Gastrocnemius medialis (tissue), 4 donors: ENCODE data around the gene PNMA3. TPM values are rescaled to one million over a fixed set of nuclear protein-coding genes. Genes with fewer than 3 reads are reported as not detected.
"Not testable (repeated sequence)": the region's sequence is repeated elsewhere in the genome, so short reads cannot be mapped to it uniquely, and the experiment has no call there.

ENCODE experiments used
- ATAC-seq, 2 donors: fragments of 150-250 bp; one replicate each; pipeline ENCODE4 v1.9.1; 2016
- DNase-seq, 2 donors: peaks; one replicate each; pipeline ENCODE4 v3.0.0-alpha.2; 2019
- H3K27ac ChIP-seq, 4 donors: fragments of 200-600 bp; sonication (generic); 1 replicate in 1 of 4; 2 replicates in 3 of 4; pipeline ENCODE4 v1.5.1; 2016 to 2018; ENCODE audit warnings: mild to moderate bottlenecking in 2 of 4, moderate library complexity in 1 of 4
- H3K27me3 ChIP-seq, 3 donors: fragments of 200-600 bp; sonication (generic) in 2 of 3; 1 replicate in 1 of 3; 2 replicates in 2 of 3; pipeline versions ENCODE4 v1.5.1 to v1.6.0; 2016 to 2019; ENCODE audit warnings: mild to moderate bottlenecking in 1 of 3, moderate library complexity in 1 of 3
- H3K36me3 ChIP-seq, 2 donors: fragments of 200-600 bp; sonication (generic) in 1 of 2; one replicate each; pipeline ENCODE4 v1.5.1; 2017 to 2018
- H3K4me1 ChIP-seq, 2 donors: fragments of 200-600 bp; sonication (generic) in 1 of 2; one replicate each; pipeline ENCODE4 v1.5.1; 2016 to 2017; ENCODE audit warnings: mild to moderate bottlenecking in 2 of 2
- H3K4me3 ChIP-seq, 4 donors: fragments of 200-600 bp; sonication (generic) in 3 of 4; 1 replicate in 1 of 4; 2 replicates in 3 of 4; pipeline ENCODE4 v1.5.1; 2016 to 2019; ENCODE audit warnings: mild to moderate bottlenecking in 2 of 4
- H3K9me3 ChIP-seq, 3 donors: fragments of 200-600 bp; sonication (generic) in 2 of 3; 1 replicate in 1 of 3; 2 replicates in 2 of 3; pipeline ENCODE4 v1.5.1; 2016 to 2019
- POLR2A ChIP-seq, 2 donors: fragments of 450-650 bp; IDR thresholded peaks; one replicate each; pipeline ENCODE4 v1.6.1; 2017; ENCODE audit warnings: antibody characterized with exemption in 2 of 2, mild to moderate bottlenecking in 2 of 2, moderate library complexity in 2 of 2
- in situ Hi-C, 4 donors: fragments of 200-750 bp; cut with MboI; loops; one replicate each; pipeline versions ENCODE4 v1.15.0 to v1.8.0; 2017; ENCODE audit warnings: low sequenced_read_pairs in 4 of 4
- intact Hi-C: fragments of 100-400 bp; cut with DNase I; formaldehyde crosslinking; loops from one replicate; pipeline ENCODE4 v1.15.1; 2023; ENCODE audit warnings: low total_unique reads
- total RNA-seq, 4 donors: library from RNA; depleted of rRNA; stranded (reverse); fragments of >200 nt; gene quantifications; one replicate each; pipeline versions ENCODE4 v1.1.0 to v1.2.3, GENCODE V29; 2016
- TF ChIP-seq, protein P1 (sequence below), 5 experiments: fragments of 450-650 bp in 3 of 5; fragments of 200-600 bp in 2 of 5; sonication (generic) in 2 of 5; IDR thresholded peaks in 4 of 5; conservative IDR thresholded peaks in 1 of 5; 1 replicate in 4 of 5; 2 replicates in 1 of 5; pipeline ENCODE4 v1.5.1; 2016 to 2019; ENCODE audit warnings: antibody characterized with exemption in 5 of 5, mild to moderate bottlenecking in 3 of 5, moderate library complexity in 3 of 5

PNMA3 gene, protein sequence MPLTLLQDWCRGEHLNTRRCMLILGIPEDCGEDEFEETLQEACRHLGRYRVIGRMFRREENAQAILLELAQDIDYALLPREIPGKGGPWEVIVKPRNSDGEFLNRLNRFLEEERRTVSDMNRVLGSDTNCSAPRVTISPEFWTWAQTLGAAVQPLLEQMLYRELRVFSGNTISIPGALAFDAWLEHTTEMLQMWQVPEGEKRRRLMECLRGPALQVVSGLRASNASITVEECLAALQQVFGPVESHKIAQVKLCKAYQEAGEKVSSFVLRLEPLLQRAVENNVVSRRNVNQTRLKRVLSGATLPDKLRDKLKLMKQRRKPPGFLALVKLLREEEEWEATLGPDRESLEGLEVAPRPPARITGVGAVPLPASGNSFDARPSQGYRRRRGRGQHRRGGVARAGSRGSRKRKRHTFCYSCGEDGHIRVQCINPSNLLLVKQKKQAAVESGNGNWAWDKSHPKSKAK
- total RNA-seq, result not detected

DNA sequence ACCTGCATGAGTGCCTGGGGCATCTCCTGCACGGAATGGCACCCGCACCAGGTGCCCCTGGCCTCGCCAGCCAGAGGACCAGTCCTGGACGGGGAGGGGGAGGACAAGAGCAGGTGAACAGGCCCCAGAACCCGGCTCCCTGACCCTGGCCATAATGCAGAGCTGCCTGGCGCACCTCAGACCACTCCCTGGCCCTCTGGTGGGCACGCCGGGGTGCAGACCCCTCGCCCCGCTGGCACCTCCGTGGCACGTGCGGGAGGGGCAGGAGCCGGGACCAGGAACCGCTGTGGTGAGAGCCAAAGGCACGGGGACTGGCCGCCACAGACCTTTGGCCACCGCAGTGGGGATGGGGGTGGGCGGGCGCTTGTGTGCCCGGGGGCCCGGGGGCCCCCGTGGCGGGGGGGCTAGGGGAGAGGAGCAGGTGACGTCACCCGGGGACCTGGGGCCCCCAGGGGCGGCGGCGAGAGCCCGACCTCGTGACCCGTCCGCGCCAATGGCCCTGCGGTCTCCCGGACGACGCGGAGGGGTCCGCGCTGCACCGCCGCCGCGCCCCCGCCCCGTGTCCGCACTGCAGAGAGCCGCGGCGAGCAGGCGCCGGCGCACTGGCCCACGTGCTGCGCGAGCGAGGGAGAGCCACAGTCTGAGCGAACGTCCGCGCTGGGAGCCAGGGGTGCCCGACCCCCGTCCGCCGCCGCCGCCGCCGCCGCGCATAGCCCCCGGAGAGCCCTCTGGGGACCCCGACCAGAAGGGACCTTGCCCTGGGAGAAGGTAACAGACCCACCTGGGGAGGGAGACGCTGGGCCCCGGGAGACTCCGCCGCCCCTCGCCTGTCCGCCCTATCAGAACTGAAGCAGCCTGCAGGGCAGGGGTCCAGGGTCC lies at the start of gene PNMA3:
Gene PNMA3 (plus strand): TSS at position 600 of the 879 bp plus-strand sequence. CDS start 586 bp downstream, outside the sequence.
- Histone ChIP-seq H3K4me3 (peak within 1 kb of the TSS in 2 of 4 donors; percentile 21 to 26), H3K9me3 (no peaks in the 10 kb centered on the region), H3K36me3 (no peaks in the 10 kb centered on the region), H3K27me3 (peaks cover 0 to 13% (median 8%) of the 10 kb centered on the region in 3 donors), H3K4me1 (no peaks in the 10 kb centered on the region), H3K27ac (no peak within 1 kb of the TSS)
- DNase-seq, result no peak
- no peak for ATAC-seq
- no peak for TF ChIP-seq POLR2A (IDR thresholded peaks at IDR 0.05)
- TF ChIP-seq, protein P1, sequence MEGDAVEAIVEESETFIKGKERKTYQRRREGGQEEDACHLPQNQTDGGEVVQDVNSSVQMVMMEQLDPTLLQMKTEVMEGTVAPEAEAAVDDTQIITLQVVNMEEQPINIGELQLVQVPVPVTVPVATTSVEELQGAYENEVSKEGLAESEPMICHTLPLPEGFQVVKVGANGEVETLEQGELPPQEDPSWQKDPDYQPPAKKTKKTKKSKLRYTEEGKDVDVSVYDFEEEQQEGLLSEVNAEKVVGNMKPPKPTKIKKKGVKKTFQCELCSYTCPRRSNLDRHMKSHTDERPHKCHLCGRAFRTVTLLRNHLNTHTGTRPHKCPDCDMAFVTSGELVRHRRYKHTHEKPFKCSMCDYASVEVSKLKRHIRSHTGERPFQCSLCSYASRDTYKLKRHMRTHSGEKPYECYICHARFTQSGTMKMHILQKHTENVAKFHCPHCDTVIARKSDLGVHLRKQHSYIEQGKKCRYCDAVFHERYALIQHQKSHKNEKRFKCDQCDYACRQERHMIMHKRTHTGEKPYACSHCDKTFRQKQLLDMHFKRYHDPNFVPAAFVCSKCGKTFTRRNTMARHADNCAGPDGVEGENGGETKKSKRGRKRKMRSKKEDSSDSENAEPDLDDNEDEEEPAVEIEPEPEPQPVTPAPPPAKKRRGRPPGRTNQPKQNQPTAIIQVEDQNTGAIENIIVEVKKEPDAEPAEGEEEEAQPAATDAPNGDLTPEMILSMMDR (IDR thresholded peaks at IDR 0.05 in 4 of 5, conservative IDR thresholded peaks at IDR 0.05 in 1 of 5), result no peak
- intact Hi-C loops (no loop called here), in situ Hi-C loops (no loop called here)

DNA sequence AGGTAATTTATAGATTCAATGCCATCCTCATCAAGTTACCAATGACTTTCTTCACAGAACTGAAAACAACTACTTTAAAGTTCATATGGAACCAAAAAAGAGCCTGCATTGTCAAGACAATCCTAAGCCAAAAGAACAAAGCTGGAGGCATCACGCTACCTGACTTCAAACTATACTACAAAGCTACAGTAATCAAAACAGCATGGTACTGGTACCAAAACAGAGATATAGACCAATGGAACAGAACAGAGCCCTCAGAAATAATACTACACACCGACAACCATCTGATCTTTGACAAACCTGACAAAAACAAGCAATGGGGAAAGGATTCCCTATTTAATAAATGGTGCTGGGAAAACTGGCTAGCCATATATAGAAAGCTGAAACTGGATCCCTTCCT lies 39.1 kb upstream of the PNMA3 start:
- H3K36me3 ChIP-seq, intact Hi-C loops, H3K4me1 ChIP-seq, H3K4me3 ChIP-seq, in situ Hi-C loops, DNase-seq, H3K27ac ChIP-seq, H3K27me3 ChIP-seq, ATAC-seq, H3K9me3 ChIP-seq: not testable (repeated sequence)

DNA sequence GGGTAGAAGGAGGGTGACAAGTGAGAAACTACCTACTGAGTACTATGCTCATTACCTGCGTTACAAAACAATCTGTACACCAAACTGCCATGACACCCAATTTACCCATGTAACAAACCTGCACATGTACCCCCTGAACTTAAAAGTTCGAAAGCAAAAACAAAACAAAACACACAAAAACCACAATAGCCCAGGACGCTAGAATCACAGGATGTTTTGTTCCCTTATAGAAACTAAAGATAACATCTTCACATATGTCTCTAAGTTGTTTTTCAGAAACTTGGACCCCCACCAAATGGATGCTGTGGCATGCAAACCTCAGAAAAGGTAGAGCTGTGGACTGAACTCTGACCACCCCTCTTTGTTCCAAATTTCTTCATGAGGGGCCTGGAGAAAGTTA lies 37.1 kb upstream of the PNMA3 start:
- in situ Hi-C loops, result no loop called here

DNA sequence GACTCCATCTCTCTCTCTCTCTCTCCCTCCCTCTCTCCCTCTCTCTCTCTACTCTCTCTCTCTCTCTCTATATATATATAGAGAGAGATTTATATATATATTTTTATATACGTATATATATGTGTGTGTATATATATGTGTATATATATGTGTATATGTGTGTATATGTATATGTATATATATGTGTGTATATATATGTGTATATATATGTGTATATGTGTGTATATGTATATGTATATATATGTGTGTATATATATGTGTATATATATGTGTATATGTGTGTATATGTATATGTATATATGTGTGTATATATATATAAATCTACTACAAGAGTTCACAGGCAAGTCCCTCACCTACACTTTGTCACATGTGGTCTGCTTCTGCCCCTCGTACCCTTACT lies 29.8 kb upstream of the PNMA3 start:
- H3K9me3 ChIP-seq, result not testable (repeated sequence)

More for the DNA sequence above, 37.1 kb upstream of the PNMA3 start:
- Histone ChIP-seq H3K4me1 (no peaks in the 10 kb centered on the region), H3K36me3 (no peaks in the 10 kb centered on the region), H3K27me3 (peaks cover 0 to 2% (median 0%) of the 10 kb centered on the region in 3 donors), H3K27ac (no peak overlapping the region), H3K9me3 (no peaks in the 10 kb centered on the region), H3K4me3 (no peak overlapping the region)
- no peak for ATAC-seq
- TF ChIP-seq, protein P1 (IDR thresholded peaks at IDR 0.05 in 4 of 5, conservative IDR thresholded peaks at IDR 0.05 in 1 of 5), result no peak
- TF ChIP-seq POLR2A (IDR thresholded peaks at IDR 0.05), result no peak
- intact Hi-C loops, result no loop called here
- DNase-seq, result no peak

DNA sequence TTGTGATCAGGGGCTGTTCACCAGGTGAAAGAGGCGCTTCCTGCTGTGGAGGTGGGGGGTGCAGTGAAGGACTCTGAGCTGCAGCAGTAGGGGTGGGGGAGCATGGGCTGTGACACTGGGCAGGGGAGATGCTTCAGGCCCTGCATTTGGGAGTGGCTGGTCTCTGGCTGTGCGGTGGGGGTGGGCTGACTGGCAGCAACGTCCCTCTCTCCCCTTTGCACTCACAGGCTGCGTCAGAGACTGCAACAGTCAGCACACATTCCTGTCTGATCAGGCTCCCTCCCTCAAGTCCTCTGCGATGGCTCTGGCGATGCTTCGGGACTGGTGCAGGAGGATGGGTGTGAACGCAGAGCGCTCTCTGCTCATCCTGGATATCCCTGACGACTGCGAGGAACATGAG lies 27.8 kb upstream of the PNMA3 start:
- ATAC-seq, H3K4me3 ChIP-seq, H3K27ac ChIP-seq, H3K36me3 ChIP-seq, intact Hi-C loops, in situ Hi-C loops, H3K9me3 ChIP-seq, H3K27me3 ChIP-seq, H3K4me1 ChIP-seq, DNase-seq: not testable (repeated sequence)

More for the DNA sequence above, 29.8 kb upstream of the PNMA3 start:
- H3K4me1 ChIP-seq, ATAC-seq, intact Hi-C loops, DNase-seq, in situ Hi-C loops, H3K27me3 ChIP-seq, H3K27ac ChIP-seq, H3K4me3 ChIP-seq, H3K36me3 ChIP-seq: not testable (repeated sequence)

DNA sequence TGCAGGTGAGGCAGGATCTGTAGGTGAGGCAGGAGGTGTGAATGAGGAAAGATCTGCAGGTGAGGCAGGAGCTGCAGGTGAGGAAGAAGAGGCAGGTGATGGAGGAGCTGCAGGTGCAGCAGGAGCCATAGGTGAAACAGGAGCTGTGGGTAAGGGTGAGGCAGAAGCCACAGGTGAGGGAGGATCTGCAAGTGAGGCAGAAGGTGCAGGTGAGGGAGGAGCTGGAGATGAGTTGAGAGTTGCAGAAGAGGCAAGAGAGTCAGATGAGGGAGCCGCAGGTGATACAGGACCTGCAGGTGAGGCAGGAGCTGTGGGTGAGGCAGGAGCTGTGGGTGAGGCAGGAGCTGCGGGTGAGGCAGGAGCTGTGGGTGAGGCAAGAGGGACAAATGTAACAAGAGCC lies 27.1 kb upstream of the PNMA3 start:
- in situ Hi-C loops, result no loop called here
- ATAC-seq (no peak), DNase-seq (no peak)
- no peak overlapping the region for H3K4me3 ChIP-seq
- H3K9me3 ChIP-seq, result no peaks in the 10 kb centered on the region
- no peak overlapping the region for H3K27ac ChIP-seq
- H3K27me3 ChIP-seq, result no peaks in the 10 kb centered on the region
- H3K36me3 ChIP-seq, result no peaks in the 10 kb centered on the region
- TF ChIP-seq, protein P1 (IDR thresholded peaks at IDR 0.05 in 4 of 5, conservative IDR thresholded peaks at IDR 0.05 in 1 of 5), result no peak
- no peak for TF ChIP-seq POLR2A (IDR thresholded peaks at IDR 0.05)
- intact Hi-C loops, result no loop called here
- H3K4me1 ChIP-seq, result no peaks in the 10 kb centered on the region
